Tibial nerve (tissue), 3 donors: ENCODE data around the gene ZNF714.

Experiments used
- CTCF ChIP-seq, 5 experiments: fragments of 200-600 bp in 3 of 5; fragments of 450-650 bp in 2 of 5; sonication (generic) in 3 of 5; IDR thresholded peaks; one replicate each; pipeline ENCODE4 v1.5.1; 2016 to 2019; ENCODE audit warnings: antibody characterized with exemption in 5 of 5, mild to moderate bottlenecking in 3 of 5, moderate library complexity in 2 of 5
- POLR2A ChIP-seq, 2 donors: fragments of 450-650 bp; IDR thresholded peaks; one replicate each; pipeline ENCODE4 v1.6.1; 2017; ENCODE audit warnings: antibody characterized with exemption in 2 of 2, mild to moderate bottlenecking in 2 of 2, moderate library complexity in 2 of 2

GRCh38 chr19:21148681-21149080, 66.7 kb downstream of the ZNF714 start:
- TF ChIP-seq CTCF (IDR thresholded peaks at IDR 0.05) (no peak), POLR2A (IDR thresholded peaks at IDR 0.05) (no peak)
